Measurements from ENCODE around the gene GTF3C2.
"Not testable (repeated sequence)": the region's sequence is repeated elsewhere in the genome, so short reads cannot be mapped to it uniquely, and the experiment has no call there.

The GTF3C2 gene

DNA sequence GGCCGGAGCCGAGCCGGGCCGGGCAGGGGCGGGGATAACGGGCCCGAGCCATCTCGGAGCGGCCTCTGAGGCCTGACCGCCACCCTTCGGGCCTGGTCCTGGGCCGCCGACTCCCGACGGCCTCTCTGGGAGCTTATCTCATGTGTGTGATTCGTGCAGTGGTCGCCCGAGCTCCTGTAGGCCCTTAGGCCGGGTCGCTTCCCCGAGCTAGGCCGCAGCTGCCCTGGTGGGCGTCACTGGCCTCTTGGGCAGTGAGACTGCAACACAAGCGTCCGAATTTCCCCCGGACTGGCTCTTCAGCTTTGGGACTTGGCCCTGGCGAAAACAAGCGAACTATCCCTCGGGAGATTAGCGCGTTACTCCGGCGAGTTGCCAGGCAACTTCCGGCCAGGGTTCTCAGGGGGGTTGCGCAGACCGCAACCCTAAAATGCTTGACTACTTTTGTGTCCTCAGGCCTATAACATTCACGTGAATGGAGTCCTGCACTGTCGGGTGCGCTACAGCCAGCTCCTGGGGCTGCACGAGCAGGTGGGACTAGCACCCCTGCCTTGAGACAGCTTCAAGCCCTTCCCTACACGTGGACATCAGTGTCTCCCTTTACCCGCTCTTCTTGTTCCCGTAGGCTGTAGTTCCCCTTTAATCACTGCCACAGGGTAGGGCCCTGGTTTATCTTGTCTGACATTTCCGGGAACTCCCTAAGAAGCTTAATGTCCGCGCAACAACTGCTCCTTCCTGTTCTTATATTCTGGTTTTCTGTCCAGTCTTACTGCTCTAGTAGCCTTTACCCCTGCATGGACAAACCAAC, 14.5 kb upstream of the GTF3C2 start:
- DNase-seq (ENCODE audit: low read depth), result no peak

- DNase-seq (ENCODE audit: low read depth), result peak; percentile 94
Observed at GRCh38 chr2:27370026-27370815, 13.7 kb upstream of the GTF3C2 start, which contains the start of the genes EIF2B4 and SNX17. TSS of gene EIF2B4 (minus strand) at chr2:27370338. CDS start at chr2:27370314, 24 bp downstream. TSS of gene SNX17 (plus strand) at chr2:27370616. CDS start at chr2:27370744, 128 bp downstream.

GRCh38 chr2:27369471-27370025, 13.0 kb upstream of the GTF3C2 start:
- no peak for DNase-seq (ENCODE audit: low read depth)

- no peak for DNase-seq (ENCODE audit: low read depth)
Observed at GRCh38 chr2:27363933-27364332, 7.4 kb upstream of the GTF3C2 start.

- no peak for DNase-seq (ENCODE audit: low read depth)
Observed at GRCh38 chr2:27362678-27363420, 6.3 kb upstream of the GTF3C2 start.

- no peak for DNase-seq (ENCODE audit: low read depth)
Observed at GRCh38 chr2:27356056-27356381, 545 bp downstream of the GTF3C2 start.

DNA sequence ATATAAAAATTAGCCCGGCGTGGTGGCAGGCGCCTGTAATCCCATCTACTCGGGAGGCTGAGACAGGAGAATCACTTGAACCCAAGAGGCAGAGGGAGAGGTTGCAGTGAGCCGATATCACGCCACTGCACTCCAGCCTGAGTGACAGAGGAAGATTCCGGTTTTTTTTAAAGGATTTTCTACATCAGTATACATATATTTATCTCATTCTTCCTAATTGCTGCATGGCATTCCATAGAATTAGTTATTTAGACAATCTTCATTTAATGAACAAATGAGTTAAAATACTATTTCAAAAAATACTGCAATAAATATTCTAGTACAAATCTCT, 2.0 kb downstream of the GTF3C2 start:
- DNase-seq (ENCODE audit: low read depth), result no peak

DNA sequence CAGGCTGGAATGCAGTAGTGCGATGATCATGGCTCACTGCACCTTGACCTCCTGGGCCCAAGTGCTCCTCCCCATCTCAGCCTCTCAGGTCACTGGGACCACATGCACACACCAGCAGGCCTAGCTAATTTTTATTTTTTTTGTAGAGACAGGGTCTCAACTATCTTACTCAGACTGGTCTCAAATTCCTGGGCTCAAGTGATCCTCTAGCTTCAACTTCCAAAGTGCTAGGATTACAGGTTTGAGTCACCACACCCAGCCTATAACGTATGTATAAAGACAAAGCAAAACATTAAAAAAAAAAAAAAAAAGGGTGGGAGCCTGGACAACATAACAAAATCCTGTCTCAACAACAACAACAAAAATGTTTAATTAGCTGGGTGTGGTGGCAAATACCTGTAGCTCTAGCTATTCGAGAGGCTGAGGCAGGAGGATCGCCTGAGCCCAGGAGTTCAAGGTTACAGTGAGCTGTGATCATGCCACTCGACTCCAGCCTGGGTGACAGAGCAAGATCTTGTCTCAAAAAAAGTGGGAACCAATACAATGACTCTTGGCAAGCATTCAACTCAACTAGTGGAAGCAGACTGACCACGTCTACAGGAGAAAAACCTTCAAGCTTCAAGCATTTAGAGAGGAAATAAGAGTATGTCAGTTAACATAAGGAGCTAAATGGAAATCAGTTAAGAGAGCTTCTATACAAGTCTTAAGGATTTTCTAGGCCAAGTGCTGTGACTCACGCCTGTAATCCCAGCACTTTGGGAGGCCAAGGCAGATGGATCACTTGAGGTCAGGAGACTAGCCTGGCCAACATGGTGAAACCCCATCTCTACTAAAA, 2.6 kb downstream of the GTF3C2 start:
- DNase-seq (ENCODE audit: low read depth), result peak; percentile 11

GRCh38 chr2:27353386-27353761, 3.2 kb downstream of the GTF3C2 start:
- not testable (repeated sequence) for DNase-seq (ENCODE audit: low read depth)

- DNase-seq (ENCODE audit: low read depth), result no peak
Observed at GRCh38 chr2:27351802-27352598, 4.6 kb downstream of the GTF3C2 start.

- DNase-seq (ENCODE audit: low read depth), result no peak
Observed at GRCh38 chr2:27350106-27350693, 6.4 kb downstream of the GTF3C2 start.

DNA sequence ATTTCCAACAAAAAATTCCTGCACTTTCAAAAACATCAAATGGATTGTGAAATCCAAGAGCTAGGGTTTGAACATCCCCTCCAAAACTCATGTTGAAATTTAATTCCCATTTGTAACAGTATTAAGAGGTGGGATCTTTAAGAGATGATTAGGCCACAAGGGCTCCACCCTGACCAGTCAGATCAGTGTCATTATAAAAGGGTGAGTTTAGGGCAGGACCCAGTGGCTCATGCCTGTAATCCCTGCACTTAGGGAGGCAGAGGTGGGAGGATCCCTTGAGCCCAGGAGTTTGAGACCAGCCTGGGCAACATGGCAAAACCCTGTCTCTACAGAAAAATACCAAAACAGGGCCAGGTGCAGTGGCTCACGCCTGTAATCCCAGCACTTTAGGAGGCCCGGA, 8.9 kb downstream of the GTF3C2 start:
- no peak for DNase-seq (ENCODE audit: low read depth)

- no peak for DNase-seq (ENCODE audit: low read depth)
Observed at GRCh38 chr2:27336173-27336572, 20.4 kb downstream of the GTF3C2 start.

GRCh38 chr2:27335311-27335710, 21.3 kb downstream of the GTF3C2 start:
- no peak for DNase-seq (ENCODE audit: low read depth)

- DNase-seq (ENCODE audit: low read depth), result no peak
Observed at GRCh38 chr2:27324720-27325119, 31.8 kb downstream of the GTF3C2 start.

DNA sequence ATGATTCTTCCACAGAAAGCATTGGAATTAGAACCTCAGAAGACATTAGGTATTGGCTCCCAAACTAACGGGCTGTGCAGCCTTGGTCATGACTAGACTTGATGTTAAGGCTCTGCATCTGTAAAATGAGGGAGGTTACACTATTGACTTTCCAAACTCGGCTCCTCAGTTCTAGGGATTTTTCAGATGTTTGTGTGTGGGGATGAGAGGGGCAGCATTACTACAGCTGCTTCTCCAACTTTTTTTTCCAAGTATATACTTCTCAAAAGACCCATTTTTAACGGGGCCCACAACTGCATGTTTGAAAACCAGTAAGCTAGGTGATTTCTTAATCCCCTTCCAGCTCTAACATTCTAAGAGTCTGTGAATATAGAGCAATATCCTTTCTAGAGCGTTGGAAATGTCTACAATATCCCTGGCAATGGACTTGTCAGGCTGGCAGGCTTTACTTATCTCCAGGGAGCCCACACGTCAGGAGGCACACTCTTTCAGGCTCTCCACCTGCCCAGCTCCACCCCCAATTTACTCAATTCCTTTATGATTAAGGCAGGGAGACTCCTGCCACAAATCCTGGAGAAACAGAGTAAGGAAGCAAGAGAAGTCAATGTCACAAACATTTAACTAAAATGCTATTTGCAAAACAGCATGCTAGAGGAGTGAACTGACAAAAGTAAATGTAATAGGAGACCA, 32.8 kb downstream of the GTF3C2 start:
- DNase-seq (ENCODE audit: low read depth), result no peak

- peak; percentile 67 for DNase-seq (ENCODE audit: low read depth)
Observed at GRCh38 chr2:27322766-27323595, 33.6 kb downstream of the GTF3C2 start, which contains the start of gene MPV17. TSS of gene MPV17 (minus strand) at chr2:27323097. CDS start at chr2:27322517, 580 bp downstream.

- no peak for DNase-seq (ENCODE audit: low read depth)
Observed at GRCh38 chr2:27322301-27322765, 34.2 kb downstream of the GTF3C2 start.
